OCI-LY1 (cell line): ENCODE results near the gene LRP5.

Experiments used
- EZH2 ChIP-seq: fragments of 200-600 bp; sonication (generic), shearing (Covaris generic); IDR thresholded peaks from 2 replicates; pipeline ENCODE4 v1.8.0; 2017; ENCODE audit warnings: borderline replicate concordance, mixed run types, mild to moderate bottlenecking, antibody characterized with exemption, low read length, moderate library complexity, mixed read lengths
- TF ChIP-seq, protein P1 (sequence below): fragments of 200-600 bp; sonication (generic), shearing (Covaris generic); IDR thresholded peaks from 2 replicates; pipeline ENCODE4 v1.5.1; 2017; ENCODE audit warnings: mild to moderate bottlenecking, antibody characterized with exemption, low read length, moderate library complexity, mixed read lengths

DNA sequence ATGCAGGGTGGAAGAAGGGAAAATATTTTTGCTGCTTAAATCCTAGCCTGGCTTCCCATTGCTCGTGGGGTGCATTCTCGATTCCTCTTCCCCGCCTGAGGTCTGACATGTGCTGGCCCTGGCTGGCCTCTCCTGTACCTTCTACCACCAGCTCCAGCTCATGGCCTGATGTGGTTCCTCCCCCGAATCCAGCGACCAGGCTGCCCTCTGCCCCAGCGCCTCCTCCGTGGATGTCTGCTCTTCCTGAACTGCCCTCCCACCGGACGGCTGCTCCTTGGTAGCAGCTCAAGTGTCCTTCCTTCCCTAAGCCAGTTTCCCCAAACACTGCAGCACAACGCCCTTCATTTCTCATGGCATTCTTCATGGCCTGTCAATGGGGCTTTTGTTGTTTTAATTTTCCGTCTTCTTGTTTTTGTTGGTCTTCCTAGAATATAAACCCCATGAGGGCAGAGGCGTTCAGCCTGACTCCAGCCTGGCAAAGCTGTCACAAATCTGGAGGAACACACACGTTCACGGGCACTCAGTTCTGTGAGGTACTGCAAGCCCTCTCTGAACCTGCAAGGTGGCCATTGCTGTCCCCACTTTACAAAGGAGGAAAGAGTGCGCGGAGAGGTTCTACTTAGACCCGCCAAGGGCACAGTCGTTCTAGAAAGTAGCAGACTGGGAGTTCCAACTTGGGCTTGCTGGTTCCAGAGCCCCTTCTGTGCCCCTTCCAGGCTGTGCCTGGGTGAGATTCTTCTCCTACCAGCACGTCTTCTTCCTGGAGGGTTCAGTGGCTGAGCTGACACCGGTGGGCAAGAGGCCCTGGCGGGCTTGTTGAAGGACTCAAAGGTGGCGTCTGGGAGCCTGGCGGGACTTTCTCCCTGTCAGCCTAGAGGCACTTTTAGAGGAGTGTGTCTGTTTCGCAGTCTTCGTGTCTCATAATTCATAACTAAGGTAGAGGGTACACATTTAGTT, 953 bp upstream of the LRP5 start:
- TF ChIP-seq, protein P1, sequence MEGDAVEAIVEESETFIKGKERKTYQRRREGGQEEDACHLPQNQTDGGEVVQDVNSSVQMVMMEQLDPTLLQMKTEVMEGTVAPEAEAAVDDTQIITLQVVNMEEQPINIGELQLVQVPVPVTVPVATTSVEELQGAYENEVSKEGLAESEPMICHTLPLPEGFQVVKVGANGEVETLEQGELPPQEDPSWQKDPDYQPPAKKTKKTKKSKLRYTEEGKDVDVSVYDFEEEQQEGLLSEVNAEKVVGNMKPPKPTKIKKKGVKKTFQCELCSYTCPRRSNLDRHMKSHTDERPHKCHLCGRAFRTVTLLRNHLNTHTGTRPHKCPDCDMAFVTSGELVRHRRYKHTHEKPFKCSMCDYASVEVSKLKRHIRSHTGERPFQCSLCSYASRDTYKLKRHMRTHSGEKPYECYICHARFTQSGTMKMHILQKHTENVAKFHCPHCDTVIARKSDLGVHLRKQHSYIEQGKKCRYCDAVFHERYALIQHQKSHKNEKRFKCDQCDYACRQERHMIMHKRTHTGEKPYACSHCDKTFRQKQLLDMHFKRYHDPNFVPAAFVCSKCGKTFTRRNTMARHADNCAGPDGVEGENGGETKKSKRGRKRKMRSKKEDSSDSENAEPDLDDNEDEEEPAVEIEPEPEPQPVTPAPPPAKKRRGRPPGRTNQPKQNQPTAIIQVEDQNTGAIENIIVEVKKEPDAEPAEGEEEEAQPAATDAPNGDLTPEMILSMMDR: no peak
- no peak for TF ChIP-seq EZH2
